NCI-H146 treated with DMSO at 0.1 percent for 48 hours (cell line): ENCODE data around the gene SLC37A3.

Source experiments
- DNase-seq: peaks from one replicate; lab custom pipeline; 2025; ENCODE audit not compliant: unreplicated experiment; lab: John Stamatoyannopoulos, UW

Gene SLC37A3

GRCh38 chr7:140402178-140402835 is 4.0 kb upstream of the SLC37A3 start:
- no peak for DNase-seq

DNA sequence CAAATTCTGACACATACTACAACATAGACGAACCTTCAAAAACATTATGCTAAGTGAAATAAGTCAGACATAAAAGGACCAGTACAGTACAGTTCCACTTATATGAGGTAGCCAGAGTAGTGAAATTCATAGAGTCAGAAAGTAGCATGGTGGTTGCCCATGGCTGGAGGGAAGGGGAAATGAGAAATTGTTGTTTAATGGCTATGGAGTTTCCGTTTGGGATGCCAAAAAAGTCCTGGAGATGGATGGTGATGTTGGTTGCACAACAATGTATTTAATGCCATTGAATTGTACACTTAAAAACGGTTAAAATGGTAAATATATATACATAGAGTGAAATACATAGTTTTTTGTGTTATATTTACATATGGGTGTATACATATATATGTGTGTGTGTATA is 2.1 kb upstream of the SLC37A3 start:
- no peak for DNase-seq

- DNase-seq: no peak
Measured at GRCh38 chr7:140398821-140399220, 491 bp upstream of the SLC37A3 start.

DNA sequence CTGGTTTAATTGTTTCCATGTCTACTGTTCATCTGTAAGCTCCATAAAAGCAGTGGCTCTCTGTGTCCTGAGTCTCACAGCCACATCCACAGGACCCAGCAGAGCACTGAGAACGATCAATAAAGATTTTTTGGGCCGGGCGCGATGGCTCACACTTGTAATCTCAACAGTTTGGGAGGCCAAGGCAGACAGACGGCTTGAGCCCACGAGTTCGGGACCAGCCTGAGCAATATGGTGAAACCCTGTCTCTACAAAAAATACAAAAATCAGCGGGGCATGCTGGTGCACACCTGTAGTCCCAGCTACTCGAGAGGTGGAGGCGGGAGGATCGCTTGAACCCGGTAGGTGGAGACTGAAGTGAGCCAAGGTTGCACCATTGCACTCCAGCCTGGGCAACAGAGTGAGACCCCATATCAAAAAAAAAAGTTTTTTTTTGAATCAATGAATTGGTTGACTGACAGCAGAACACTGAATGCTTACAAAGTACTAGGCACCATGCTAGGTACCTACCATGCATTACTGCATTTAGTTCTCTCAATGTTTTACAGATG is 4.5 kb downstream of the SLC37A3 start:
- DNase-seq: no peak

DNA sequence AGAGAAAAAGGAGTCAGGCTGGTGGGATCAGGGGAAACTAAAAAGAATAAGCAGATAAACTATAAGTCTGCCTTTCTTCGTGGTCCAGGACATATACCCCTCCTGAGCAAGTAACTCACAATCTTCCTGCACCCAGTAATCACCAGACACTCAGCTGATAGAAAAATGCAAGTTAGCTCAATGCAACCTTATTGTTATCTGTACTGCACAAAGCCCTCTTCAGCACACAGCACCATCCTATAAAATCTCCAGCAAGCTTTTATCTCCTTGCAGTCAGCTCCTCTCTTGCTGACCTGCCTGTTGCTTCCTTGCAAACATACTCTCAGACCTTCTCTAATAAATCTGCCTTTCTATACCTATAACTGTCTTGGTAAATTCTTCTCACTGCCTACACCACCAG is 6.7 kb downstream of the SLC37A3 start:
- no peak for DNase-seq

DNA sequence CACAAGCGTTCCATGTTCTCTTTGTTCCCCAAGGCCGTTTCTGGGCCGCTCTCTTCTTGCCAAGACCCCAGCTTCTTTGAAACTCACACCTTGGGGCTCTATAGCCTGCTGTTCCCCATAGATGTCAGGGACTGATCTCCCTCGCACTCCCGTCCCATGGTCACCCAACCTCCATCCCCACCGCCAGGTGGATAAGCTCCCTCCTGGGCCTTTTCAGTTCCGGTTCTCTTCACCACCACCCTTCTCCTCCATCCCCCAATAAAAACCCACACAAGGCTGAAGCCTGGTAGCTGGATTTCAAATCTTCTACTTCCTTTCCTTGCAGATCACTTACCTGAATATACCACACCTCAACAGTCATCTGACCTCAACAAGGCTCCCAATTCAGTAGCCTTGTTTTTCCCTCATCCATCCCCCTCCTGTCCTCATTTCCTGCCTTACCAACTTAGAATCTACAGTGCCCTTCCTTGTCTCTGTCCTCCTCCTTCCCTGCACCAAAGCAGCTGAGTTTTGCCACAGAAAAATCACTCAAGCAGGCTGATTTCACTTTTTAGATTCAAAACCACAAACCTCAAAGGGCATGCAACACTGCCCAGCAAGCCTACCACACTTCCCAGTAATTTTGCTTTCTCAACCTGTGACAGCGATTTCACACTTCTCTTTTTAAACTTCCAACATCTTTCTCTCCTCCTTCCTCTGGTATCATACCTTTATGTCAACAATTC is 7.7 kb downstream of the SLC37A3 start:
- no peak for DNase-seq

DNA sequence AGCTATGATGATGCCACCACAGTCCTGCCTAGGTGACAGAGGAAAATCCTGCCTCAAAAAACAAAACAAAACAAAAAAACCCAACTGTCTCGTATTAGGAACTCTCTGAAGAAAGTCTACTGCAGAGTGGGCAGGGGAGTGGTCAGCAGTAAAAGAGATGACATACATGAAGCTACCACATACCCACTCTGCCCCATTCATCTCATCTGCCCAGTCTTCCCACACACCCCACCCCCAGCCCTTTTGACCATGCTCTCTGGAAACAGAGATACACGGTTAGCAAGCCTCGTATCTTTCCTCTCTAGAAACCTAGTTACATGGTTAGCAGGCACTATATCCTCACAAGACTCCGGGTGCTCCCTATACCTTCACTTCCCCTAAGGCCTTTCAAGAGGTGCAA is 8.3 kb downstream of the SLC37A3 start:
- no peak for DNase-seq

DNA sequence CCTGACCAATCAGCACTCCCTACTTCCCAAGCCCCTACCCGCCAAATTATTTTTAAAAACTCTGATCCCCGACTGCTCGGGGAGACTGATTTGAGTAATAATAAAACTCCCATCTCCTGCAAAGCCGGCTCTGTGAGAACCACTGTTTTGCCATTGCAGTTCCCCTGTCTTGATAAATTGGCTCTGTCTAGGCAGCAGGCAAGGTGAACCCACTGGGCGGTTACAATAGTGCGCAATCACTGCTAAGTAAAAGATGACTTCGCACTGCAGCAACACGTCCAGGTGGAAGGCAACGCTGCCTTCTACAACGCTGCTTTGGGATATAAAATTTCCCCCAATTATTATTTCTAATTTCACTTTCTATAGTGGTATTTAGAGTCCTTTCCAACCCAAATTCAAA is 8.9 kb downstream of the SLC37A3 start:
- DNase-seq: no peak

DNA sequence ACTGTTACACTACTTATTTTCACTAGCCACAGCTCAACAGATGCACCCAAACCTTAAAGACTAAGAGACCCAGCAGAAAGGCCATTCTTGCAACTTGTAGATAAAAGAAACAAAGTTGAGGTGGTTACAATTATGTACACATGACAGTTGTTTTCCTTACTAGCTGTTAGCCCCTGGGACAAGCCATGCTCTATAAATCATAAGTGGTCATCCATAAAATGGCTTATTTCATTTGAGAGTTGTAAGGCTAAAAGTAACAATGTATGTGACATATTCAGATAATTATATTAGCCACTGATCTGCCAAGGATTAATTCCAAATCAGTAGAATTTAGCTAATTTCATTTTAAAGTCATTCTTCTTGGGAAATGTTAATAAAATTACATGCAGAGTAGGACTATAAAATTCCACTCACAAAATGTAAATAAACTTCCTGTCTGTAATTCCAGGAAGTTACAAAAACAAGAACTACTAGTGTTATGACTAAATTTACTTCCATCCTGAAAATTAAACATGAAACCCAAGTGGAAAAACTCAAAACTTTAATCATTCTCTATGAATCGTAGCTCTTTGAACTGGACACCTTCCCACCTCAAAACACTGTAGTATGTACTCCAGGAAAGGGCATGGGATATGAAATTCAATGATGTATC is 13.3 kb downstream of the SLC37A3 start:
- DNase-seq: no peak

DNA sequence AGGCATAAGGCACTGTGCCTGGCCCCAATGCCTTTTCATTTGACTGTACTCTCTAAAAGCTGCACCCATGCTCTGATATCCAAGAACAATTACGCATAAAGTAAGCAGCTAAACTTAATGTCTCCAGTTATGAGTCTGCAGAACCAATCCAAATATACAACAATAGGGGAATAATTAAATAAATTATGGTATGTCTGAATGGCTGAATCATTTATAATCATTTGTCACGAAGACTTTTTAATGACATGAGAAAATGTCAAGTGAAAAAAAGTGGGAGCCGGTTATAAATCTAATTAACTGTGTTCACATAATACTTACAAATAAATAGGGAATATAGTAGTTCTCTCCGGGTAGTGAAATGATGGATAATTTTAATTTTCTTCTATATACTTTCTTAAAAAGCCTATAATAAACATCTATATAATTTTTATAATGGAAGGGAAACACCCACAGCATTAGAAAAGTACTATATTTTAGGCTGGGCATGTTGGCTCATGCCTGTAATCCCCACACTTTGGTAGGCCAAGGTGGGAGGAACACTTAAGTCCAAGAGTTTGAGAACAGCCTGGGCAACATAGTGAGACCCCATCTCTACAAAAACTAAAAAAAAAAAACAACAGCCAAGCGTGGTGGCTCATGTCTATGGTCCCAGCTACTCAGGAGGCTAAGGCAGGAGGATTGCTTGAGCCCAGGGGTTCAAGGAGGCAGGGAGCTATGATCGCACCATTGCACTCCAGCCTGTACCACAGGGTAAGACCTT is 14.2 kb downstream of the SLC37A3 start:
- DNase-seq: no peak

- no peak for DNase-seq
Measured at GRCh38 chr7:140375892-140376730, 22.2 kb downstream of the SLC37A3 start.

GRCh38 chr7:140375323-140375722 is 23.0 kb downstream of the SLC37A3 start:
- DNase-seq: no peak

GRCh38 chr7:140369294-140369693 is 29.0 kb downstream of the SLC37A3 start:
- no peak for DNase-seq

DNA sequence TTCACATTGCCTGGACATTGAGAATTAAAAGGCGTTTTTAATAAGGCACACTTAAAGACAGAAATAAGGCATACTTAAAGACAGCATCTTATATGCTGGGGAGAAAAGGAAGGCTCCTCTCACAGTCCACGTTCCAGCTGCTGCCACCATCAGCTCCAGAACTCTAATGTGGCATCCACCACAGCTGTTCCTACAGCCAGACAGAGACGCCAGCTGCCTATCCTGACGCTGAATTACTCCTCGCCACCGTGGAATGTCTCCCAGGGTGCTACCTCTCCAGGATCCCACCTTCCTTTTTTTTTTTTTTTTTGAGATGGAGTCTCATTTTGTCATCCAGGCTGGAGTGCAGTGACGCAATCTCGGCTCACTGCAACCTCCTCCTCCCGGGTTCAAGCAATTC is 30.8 kb downstream of the SLC37A3 start:
- no peak for DNase-seq

DNA sequence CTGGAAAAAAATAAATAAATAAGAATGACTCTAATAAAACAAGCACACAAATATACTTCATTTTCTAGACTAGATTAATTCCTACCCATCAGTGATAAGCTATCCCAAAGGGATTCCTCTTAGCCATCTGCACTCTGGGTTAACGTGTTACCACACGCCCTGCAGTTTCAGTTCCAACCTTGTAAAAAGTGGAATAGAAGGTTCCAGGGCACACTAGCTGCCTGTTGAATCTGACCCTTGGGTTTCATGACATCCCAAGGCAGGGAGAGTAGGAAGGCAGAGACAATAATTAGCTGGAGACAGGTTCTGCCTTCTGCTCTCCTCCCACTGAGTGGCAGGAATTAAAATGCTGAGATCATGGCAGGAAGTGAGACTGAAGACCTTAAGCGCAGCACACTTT is 33.5 kb downstream of the SLC37A3 start:
- no peak for DNase-seq

DNA sequence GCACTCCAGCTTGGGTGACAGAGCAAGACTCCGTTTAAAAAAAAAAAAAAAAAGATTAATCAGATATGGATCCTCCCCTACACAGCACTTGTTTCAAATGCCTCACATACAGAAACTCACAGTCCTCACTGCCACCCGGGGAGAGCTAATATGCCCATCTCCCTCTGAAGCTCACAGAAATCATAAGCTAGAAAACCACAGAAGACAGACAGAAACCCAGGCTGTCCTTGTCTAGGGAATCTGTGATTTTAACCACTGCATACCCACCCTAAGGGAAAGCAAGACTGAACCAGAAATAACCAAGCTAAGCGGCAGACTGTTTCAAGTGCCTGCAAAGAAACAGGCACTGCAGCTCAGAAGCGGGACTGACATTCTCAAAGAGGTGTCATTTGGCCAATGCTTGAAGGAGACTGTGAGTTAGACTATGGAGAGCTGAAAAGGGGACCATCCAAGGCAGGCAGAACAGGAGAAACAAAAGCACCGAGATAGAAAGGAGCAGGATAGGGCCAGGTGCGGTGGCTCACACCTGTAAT is 37.6 kb downstream of the SLC37A3 start:
- DNase-seq: no peak

DNA sequence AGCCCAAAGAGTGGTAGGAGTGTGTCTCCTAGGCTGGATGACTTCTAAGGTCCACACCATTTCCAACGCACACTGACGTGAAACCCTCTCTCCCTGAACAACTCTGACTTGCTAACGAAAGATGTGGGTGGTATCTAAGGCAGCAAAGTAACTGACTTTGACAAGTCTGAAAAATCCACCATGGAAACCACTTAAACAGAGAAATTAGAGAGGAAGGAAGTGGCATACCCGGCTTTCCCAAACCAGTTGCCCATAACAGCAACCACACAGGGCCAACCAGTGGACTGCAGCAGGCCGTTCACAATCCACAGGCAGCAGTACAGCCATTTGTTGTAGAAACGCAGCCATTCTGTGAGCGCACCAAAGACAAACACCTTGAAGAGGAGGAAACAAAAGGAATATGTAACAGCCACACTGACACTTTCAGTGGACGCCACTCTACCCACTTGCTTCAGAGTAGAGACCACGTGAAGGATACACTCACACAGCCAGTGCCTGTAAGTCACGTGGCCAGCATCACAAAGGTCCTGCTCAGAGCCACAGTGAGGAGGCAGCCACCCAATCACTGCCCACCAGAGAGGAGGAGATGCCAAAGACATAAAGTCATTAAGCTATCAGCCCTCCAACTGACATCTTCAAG is 39.8 kb downstream of the SLC37A3 start:
- no peak for DNase-seq

DNA sequence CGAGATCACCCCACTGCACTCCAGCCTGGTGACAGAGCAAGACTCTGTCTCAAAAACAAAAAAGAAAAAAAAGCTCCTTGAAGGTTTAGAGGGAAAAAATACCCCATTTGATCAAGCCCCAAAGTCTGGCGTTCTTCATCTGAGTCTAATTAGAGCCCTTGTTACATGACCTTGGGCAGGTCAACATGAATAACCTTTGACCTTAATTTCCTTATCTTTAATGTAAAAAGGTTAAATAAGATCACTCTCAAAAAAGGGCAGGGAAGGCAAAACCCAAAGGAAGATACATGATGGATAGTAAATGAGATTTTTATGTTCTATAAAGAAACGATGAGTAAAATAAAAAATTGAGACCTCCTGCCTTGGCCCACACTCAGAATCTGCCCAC is 40.3 kb downstream of the SLC37A3 start:
- no peak for DNase-seq

DNA sequence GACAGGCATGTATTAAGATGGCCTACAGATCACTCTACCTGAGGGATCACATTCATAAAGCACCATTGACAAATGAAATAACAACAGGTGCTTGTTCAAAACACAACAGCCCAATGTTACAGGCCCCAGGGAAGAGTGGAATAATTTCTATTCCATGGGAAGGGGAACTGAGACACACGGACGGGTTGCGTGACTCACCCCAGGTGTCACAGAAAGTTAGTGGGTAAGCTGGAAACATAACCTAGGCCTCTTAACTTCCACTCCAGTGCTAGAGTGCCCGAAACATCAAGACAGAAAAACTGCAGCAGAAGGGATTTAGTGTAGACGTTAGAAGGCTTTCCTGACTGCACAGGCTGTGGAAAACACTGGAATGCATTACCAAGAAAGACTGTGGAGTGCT is 48.3 kb downstream of the SLC37A3 start:
- no peak for DNase-seq
